Fibroblast of mammary gland (primary cell): Measurements from ENCODE around the gene KRTAP10-4.

Experiments
- DNase-seq: peaks from one replicate; pipeline ENCODE4 v3.0.0-alpha.2; 2010; ENCODE audit warnings: low read depth
- H3K4me3 ChIP-seq: 2 replicates; pipeline ENCODE4 v1.5.1; 2011; ENCODE audit warnings: low read depth, mild to moderate bottlenecking, low read length, moderate library complexity; ENCODE audit not compliant: control insufficient read depth
- TF ChIP-seq, protein P1 (sequence below): conservative IDR thresholded peaks from 2 replicates; pipeline ENCODE4 v1.5.1; 2011; ENCODE audit warnings: low read depth, low read length, inconsistent platforms; ENCODE audit not compliant: control insufficient read depth, insufficient read depth

KRTAP10-4 gene

DNA sequence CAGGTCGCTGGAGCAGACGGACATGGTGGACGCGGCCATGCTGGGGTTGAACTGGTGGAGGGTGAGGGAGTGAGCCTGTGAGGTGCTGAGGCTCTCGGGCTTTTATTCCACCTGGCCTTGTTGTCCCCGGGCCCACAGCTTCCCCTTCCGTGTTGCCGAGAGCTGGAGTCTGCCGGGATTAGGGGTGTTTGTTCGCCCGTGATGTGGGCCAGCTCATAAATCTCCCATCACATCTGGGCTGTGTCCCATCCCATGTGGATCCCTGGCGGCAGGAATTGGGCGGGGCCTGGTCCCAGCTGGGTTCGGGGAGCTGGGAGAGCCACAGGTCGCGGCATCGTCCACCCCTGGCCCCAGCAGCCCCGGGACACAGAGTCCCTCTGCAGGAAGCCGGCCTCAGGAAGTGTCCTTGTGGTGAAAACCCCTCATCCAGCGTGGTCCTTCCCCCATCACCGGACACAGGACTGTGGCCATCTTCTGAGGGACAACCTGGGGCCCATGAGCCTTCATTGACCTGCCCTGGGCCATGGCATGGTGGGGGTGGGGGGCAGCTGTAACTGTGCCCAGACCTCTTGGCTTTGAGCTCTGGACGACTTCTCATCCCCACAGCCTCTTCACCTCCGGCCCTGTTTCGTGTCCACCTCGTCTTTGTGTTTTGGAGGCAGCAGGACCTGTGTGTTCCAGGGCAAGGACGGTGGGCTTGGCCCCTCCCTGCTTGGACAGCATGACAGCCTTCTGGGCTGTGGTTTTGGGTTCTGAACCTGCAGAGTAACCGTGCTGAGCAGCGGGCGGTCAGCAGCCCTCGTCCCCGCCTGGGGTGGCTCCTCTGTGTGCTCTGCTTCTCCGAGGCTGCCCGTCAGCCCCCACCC, 19.1 kb downstream of the KRTAP10-4 start, which contains the start of gene KRTAP10-6:
TSS of gene KRTAP10-6 (minus strand) at position 60 of the 866 bp plus-strand sequence. CDS start at position 39, 21 bp downstream.
- no peak within 1 kb of the TSS for H3K4me3 ChIP-seq
- TF ChIP-seq, protein P1, sequence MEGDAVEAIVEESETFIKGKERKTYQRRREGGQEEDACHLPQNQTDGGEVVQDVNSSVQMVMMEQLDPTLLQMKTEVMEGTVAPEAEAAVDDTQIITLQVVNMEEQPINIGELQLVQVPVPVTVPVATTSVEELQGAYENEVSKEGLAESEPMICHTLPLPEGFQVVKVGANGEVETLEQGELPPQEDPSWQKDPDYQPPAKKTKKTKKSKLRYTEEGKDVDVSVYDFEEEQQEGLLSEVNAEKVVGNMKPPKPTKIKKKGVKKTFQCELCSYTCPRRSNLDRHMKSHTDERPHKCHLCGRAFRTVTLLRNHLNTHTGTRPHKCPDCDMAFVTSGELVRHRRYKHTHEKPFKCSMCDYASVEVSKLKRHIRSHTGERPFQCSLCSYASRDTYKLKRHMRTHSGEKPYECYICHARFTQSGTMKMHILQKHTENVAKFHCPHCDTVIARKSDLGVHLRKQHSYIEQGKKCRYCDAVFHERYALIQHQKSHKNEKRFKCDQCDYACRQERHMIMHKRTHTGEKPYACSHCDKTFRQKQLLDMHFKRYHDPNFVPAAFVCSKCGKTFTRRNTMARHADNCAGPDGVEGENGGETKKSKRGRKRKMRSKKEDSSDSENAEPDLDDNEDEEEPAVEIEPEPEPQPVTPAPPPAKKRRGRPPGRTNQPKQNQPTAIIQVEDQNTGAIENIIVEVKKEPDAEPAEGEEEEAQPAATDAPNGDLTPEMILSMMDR: no peak
- no peak for DNase-seq

- no peak overlapping the region for H3K4me3 ChIP-seq
- DNase-seq: no peak
- TF ChIP-seq, protein P1: no peak
These were observed 20.3 kb downstream of the KRTAP10-4 start for GRCh38 chr21:44593598-44594405.

GRCh38 chr21:44594406-44594916, 20.9 kb downstream of the KRTAP10-4 start:
- no peak overlapping the region for H3K4me3 ChIP-seq
- no peak for DNase-seq
- TF ChIP-seq, protein P1: no peak

- TF ChIP-seq, protein P1: no peak
- no peak overlapping the region for H3K4me3 ChIP-seq
- no peak for DNase-seq
These were observed 22.0 kb downstream of the KRTAP10-4 start for GRCh38 chr21:44595524-44595923.

DNA sequence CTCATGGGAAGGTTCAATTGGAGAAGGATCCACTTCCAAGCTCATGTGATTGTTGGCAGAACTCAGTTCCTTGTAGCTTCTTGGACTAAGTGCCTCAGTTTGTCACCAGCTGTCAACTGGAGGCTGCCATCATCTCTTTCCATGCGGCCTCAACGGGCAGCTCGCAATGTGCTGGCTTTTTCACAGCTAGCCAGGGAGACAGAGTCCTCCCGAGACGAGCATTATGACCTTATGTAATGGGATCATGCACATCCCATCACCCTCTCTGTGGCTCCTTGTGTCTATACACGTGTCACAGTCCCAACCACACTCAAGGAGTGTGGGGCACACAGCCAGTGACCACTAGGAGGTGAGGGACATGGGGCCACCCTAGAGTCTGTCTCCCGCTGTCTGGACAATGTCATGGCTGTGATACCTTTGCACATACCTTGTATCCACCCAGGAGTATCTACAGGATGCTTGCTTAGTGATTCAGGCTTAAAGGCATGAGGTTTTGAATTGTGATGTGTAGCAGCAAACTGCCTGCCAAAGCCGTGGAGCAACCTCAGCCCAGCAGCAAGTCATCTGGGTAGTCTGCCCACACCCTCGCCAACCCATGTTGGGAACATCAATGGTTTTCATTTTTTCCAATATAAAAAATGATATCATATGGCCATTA, 22.7 kb downstream of the KRTAP10-4 start:
- H3K4me3 ChIP-seq: no peak overlapping the region
- TF ChIP-seq, protein P1: no peak
- no peak for DNase-seq

- TF ChIP-seq, protein P1: no peak
- H3K4me3 ChIP-seq: no peak overlapping the region
- DNase-seq: no peak
These were observed 24.5 kb downstream of the KRTAP10-4 start for GRCh38 chr21:44598061-44598460.
